Activated CD8-positive, alpha-beta memory T cell treated with anti-CD3 and anti-CD28 coated beads, Interleukin-2, amount 10 ng/mL, durations not matched to agents 7 days and 5 days (primary cell): ENCODE data around the gene MYH14. TPM values are rescaled to one million over a fixed set of nuclear protein-coding genes. Genes with fewer than 3 reads are reported as not detected.

Source experiments
- ATAC-seq: fragments of 150-1000 bp; cut with Tn5 transposase; one replicate; pipeline ENCODE4 v1.10.0; 2021; ENCODE audit warnings: moderate library complexity
- CTCF ChIA-PET: fragments of 350-600 bp; sonication (Branson Sonifier 250); formaldehyde crosslinking; loops from one replicate; lab custom pipeline; 2021; ENCODE audit warnings: antibody characterized with exemption; lab: Charles Lee
- DNase-seq: peaks from one replicate; pipeline ENCODE4 v3.0.0-alpha.2; 2020
- H3K27ac Mint-ChIP-seq: one replicate; pipeline ENCODE4 v1.8.0; 2021; ENCODE audit warnings: mild to moderate bottlenecking, mixed read lengths
- H3K27me3 Mint-ChIP-seq: one replicate; pipeline ENCODE4 v1.8.0; 2021; ENCODE audit warnings: mixed read lengths
- H3K36me3 Mint-ChIP-seq: one replicate; pipeline ENCODE4 v1.8.0; 2021; ENCODE audit warnings: mild to moderate bottlenecking, mixed read lengths
- H3K4me1 Mint-ChIP-seq: one replicate; pipeline ENCODE4 v1.8.0; 2021; ENCODE audit warnings: mixed read lengths
- H3K4me3 Mint-ChIP-seq: one replicate; pipeline ENCODE4 v1.8.0; 2021; ENCODE audit warnings: mild to moderate bottlenecking, moderate library complexity, mixed read lengths
- H3K9me3 Mint-ChIP-seq: one replicate; pipeline ENCODE4 v1.8.0; 2022; ENCODE audit warnings: low read depth, mixed read lengths
- total RNA-seq, 2 experiments: library from RNA; stranded (reverse); gene quantifications; one replicate each; pipeline ENCODE4 v1.2.3, GENCODE V29; 2021

The MYH14 gene
- total RNA-seq, 2 experiments from 2014 or later: not detected

DNA sequence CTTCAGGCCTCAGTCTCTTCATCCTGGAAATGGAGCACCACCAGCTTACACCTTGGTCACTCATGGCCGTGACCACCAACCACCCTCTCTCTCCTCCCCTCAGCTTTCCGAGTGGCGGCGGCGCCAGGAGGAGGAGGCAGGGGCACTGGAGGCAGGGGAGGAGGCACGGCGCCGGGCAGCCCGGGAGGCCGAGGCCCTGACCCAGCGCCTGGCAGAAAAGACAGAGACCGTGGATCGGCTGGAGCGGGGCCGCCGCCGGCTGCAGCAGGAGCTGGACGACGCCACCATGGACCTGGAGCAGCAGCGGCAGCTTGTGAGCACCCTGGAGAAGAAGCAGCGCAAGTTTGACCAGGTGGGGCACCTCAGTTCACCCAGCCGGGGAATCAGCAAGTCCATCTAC lies 78.1 kb downstream of the MYH14 start:
- no peak overlapping the region for H3K27ac Mint-ChIP-seq
- H3K27me3 Mint-ChIP-seq: no peaks in the 10 kb centered on the region
- CTCF ChIA-PET: no interaction called here
- peaks cover 4% of the 10 kb centered on the region for H3K9me3 Mint-ChIP-seq
- H3K4me1 Mint-ChIP-seq: no peaks in the 10 kb centered on the region
- ATAC-seq: no peak
- no peak for DNase-seq
- H3K36me3 Mint-ChIP-seq: peaks cover 1% of the 10 kb centered on the region
- no peak overlapping the region for H3K4me3 Mint-ChIP-seq

DNA sequence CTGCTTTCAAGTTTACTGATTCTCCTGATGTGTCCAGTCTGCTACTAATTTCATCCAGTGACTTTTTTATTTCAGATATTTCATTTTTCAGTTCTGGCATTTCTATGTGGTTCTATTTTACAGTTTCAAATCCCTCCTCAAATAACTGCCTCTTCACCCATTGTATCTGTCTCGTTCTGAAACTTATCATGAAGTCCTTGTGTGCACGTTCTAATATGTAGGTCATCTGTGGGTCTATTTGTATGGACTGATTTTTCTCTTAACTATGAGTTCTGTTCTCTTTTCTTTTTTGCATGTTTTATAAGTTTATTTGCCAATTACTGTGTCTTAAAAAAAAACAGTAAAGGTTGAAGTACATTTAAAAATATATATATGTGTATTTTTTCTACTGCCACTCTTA lies 82.4 kb downstream of the MYH14 start:
- H3K27ac Mint-ChIP-seq: no peak overlapping the region
- no peak for DNase-seq
- CTCF ChIA-PET: no interaction called here
- H3K36me3 Mint-ChIP-seq: peaks cover 1% of the 10 kb centered on the region
- H3K27me3 Mint-ChIP-seq: no peaks in the 10 kb centered on the region
- H3K9me3 Mint-ChIP-seq: peaks cover 6% of the 10 kb centered on the region
- no peaks in the 10 kb centered on the region for H3K4me1 Mint-ChIP-seq
- H3K4me3 Mint-ChIP-seq: no peak overlapping the region
- ATAC-seq: no peak

DNA sequence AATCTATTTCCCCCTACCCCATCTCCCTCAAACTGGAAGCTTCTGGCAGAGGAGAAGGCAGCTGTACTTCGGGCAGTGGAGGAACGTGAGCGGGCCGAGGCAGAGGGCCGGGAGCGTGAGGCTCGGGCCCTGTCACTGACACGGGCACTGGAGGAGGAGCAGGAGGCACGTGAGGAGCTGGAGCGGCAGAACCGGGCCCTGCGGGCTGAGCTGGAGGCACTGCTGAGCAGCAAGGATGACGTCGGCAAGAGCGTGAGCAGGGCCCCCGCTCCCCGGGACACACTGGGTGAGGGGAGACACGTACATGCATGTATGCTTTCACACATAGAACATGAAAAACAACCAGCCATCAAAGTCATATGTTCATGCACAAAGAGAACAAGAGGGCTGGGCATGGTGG lies 83.0 kb downstream of the MYH14 start:
- ATAC-seq: no peak
- no peaks in the 10 kb centered on the region for H3K4me1 Mint-ChIP-seq
- DNase-seq: no peak
- H3K9me3 Mint-ChIP-seq: peaks cover 6% of the 10 kb centered on the region
- peaks cover 1% of the 10 kb centered on the region for H3K36me3 Mint-ChIP-seq
- no peaks in the 10 kb centered on the region for H3K27me3 Mint-ChIP-seq
- no peak overlapping the region for H3K27ac Mint-ChIP-seq
- H3K4me3 Mint-ChIP-seq: no peak overlapping the region
- CTCF ChIA-PET: no interaction called here

DNA sequence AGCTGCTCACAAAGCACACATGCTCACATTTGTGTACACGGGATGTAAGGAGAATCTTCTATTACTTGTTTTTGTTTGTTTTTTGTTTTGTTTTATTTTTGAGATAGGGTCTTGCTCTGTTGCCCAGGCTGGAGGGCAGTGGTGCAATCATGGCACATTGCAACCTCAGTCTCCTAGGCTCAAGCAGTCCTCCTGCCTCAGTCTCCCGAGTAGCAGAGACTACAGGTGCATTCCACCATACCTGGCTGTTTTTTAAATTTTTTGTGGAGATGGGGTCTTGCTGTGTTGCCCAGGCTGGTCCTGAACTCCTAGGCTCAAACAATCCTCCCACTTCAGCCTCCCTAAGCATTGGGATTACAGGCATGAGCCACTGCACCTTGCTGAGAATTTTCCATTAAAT lies 83.9 kb downstream of the MYH14 start:
- H3K4me1 Mint-ChIP-seq: no peaks in the 10 kb centered on the region

DNA sequence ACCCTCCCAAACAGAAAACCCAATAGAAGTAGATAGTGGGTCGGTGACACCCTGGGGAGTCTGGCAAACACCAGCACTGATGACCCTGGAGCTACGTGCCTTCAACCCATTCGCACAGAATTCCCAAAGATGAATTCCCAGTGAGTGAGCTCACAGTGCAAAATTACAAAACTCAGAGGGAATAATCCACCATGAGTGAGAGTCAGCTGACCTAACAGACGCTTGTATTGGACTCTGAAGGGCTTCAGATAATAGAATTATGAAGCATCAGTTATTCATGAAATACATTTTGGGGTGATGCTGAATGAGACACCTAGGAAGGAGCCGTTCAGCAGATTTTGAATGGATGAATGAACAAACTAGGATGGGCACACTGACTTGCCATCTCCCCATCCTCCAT lies 85.5 kb downstream of the MYH14 start:
- DNase-seq: no peak
- H3K4me1 Mint-ChIP-seq: no peaks in the 10 kb centered on the region
- no peak overlapping the region for H3K4me3 Mint-ChIP-seq
- H3K27me3 Mint-ChIP-seq: no peaks in the 10 kb centered on the region
- H3K27ac Mint-ChIP-seq: no peak overlapping the region
- H3K36me3 Mint-ChIP-seq: peaks cover 1% of the 10 kb centered on the region
- no peak for ATAC-seq
- peaks cover 6% of the 10 kb centered on the region for H3K9me3 Mint-ChIP-seq
- CTCF ChIA-PET: no interaction called here

More for the DNA sequence above, 83.9 kb downstream of the MYH14 start:
- no peak for ATAC-seq
- no peak overlapping the region for H3K4me3 Mint-ChIP-seq
- H3K27me3 Mint-ChIP-seq: no peaks in the 10 kb centered on the region
- H3K36me3 Mint-ChIP-seq: peaks cover 1% of the 10 kb centered on the region
- H3K27ac Mint-ChIP-seq: no peak overlapping the region
- DNase-seq: no peak
- CTCF ChIA-PET: no interaction called here
- peaks cover 6% of the 10 kb centered on the region for H3K9me3 Mint-ChIP-seq

DNA sequence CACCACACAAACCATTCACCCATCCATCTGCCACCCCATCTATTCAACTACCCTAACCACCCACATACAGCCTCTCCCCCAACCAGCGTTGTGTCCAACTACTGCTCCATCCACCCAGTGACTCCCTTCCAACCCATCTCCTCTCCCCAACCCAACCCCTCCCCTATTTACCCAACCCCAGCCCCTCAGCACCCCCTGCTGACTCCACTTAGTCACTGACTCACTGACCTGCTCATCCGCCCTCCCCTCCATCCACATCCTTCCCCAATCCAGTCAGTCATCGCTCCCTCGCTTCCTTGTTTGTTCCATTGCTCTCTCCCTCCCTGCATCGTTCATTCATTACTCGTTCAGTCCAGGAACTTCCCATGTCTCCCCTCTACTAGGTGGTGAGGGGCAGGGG lies 86.6 kb downstream of the MYH14 start:
- Mint-ChIP-seq H3K4me1 (no peaks in the 10 kb centered on the region), H3K36me3 (peaks cover 1% of the 10 kb centered on the region), H3K4me3 (no peak overlapping the region), H3K9me3 (peaks cover 6% of the 10 kb centered on the region), H3K27me3 (no peaks in the 10 kb centered on the region), H3K27ac (no peak overlapping the region)
- CTCF ChIA-PET: no interaction called here
- DNase-seq: no peak
- no peak for ATAC-seq

DNA sequence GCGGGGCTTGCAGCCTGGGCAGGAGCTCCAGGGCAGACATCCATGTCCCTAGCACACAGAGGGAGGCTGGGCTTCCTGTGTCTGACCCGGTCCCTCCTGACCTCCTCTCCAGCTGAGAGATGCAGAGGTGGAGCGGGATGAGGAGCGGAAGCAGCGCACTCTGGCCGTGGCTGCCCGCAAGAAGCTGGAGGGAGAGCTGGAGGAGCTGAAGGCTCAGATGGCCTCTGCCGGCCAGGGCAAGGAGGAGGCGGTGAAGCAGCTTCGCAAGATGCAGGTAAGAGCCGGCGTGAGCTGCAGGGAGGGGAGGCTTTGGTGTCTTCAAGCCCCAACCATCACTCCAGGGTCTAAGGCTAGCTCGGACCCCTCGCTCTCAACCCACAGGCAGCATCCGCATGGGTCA lies 87.4 kb downstream of the MYH14 start:
- H3K36me3 Mint-ChIP-seq: no peaks in the 10 kb centered on the region
- H3K27ac Mint-ChIP-seq: no peak overlapping the region
- DNase-seq: no peak
- H3K27me3 Mint-ChIP-seq: no peaks in the 10 kb centered on the region
- no peak for ATAC-seq
- H3K4me3 Mint-ChIP-seq: no peak overlapping the region
- H3K4me1 Mint-ChIP-seq: no peaks in the 10 kb centered on the region
- CTCF ChIA-PET: no interaction called here
- peaks cover 4% of the 10 kb centered on the region for H3K9me3 Mint-ChIP-seq

DNA sequence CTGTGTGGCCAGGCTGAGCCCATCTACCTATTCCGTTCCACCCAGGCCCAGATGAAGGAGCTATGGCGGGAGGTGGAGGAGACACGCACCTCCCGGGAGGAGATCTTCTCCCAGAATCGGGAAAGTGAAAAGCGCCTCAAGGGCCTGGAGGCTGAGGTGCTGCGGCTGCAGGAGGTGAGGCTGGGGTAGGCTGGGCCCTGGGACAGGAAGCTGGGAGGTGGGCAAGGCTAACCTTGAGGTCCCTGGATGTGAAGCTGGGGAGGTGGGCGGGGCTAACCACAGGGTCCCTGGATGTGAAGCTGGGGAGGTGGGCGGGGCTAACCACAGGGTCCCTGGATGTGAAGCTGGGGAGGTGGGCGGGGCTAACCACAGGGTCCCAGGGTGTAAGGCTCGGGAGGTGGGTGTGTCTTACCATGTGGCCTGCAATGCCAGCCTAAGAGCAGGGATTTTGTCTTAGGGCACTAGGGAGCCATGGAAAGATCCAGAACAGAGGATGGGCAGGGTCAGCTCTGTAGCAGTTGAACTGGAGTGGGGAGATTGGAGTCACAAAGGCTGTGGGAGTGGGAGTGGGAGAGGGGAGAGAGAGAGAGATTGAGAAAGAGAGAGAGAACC lies 88.9 kb downstream of the MYH14 start:
- CTCF ChIA-PET: no interaction called here
- Mint-ChIP-seq H3K27ac (no peak overlapping the region), H3K27me3 (no peaks in the 10 kb centered on the region), H3K4me3 (no peak overlapping the region), H3K9me3 (peaks cover 2% of the 10 kb centered on the region), H3K4me1 (no peaks in the 10 kb centered on the region), H3K36me3 (no peaks in the 10 kb centered on the region)
- no peak for ATAC-seq
- DNase-seq: no peak

DNA sequence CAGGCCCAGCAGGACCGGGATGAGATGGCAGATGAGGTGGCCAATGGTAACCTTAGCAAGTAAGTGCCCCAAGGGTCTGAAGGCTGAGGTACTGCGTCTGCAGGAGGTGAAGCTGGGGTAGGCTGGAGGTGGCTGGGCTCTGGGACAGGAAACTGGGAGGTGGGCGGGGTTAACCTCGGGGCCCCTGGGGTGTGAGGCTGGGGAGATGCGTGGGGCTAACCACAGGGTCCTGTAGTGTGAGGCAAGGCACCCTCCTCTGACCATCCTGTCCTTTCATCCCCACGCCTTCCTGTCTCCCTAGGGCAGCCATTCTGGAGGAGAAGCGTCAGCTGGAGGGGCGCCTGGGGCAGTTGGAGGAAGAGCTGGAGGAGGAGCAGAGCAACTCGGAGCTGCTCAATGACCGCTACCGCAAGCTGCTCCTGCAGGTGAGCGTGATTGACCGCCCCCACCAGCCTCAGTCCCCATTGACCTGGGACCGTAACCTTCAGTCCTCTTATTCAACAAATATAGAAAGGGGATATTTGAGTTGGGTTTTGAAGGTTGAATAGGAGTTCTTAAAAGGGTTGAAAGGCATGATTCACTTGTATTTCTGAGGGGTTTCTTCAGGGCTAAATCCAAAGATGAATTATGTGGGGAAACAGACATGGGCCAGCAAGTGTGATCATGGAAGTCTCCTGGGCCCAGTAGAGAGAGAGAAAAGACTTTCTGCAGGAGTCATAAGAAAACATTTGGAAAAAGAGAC lies 90.0 kb downstream of the MYH14 start:
- Mint-ChIP-seq H3K4me3 (no peak overlapping the region), H3K36me3 (no peaks in the 10 kb centered on the region), H3K9me3 (no peaks in the 10 kb centered on the region), H3K4me1 (no peaks in the 10 kb centered on the region), H3K27me3 (no peaks in the 10 kb centered on the region), H3K27ac (no peak overlapping the region)
- no peak for ATAC-seq
- DNase-seq: no peak
- CTCF ChIA-PET: no interaction called here

DNA sequence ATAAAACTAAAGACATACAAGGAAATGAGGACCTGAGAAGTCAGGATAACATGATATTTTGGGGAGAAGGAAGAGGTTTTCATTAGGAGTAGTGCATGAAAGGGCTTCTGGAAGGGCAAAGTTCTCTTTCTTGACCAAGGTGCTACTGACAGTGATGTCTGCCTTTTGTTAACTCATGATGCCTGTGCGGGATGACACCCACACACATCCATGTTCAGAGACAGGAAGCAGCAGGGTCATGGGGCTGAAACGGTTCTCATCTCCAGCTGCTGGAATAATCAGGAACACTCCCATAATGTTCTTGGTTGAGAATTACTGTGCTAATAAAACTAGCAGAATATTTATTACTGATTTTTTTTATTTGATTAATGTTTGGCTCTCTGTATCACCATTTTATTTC lies 96.6 kb downstream of the MYH14 start:
- Mint-ChIP-seq H3K4me1 (peaks cover 6% of the 10 kb centered on the region), H3K27ac (no peak overlapping the region), H3K36me3 (no peaks in the 10 kb centered on the region), H3K9me3 (no peaks in the 10 kb centered on the region), H3K4me3 (no peak overlapping the region), H3K27me3 (peaks cover 7% of the 10 kb centered on the region)
- CTCF ChIA-PET: no interaction called here
- DNase-seq (no peak), ATAC-seq (no peak)

DNA sequence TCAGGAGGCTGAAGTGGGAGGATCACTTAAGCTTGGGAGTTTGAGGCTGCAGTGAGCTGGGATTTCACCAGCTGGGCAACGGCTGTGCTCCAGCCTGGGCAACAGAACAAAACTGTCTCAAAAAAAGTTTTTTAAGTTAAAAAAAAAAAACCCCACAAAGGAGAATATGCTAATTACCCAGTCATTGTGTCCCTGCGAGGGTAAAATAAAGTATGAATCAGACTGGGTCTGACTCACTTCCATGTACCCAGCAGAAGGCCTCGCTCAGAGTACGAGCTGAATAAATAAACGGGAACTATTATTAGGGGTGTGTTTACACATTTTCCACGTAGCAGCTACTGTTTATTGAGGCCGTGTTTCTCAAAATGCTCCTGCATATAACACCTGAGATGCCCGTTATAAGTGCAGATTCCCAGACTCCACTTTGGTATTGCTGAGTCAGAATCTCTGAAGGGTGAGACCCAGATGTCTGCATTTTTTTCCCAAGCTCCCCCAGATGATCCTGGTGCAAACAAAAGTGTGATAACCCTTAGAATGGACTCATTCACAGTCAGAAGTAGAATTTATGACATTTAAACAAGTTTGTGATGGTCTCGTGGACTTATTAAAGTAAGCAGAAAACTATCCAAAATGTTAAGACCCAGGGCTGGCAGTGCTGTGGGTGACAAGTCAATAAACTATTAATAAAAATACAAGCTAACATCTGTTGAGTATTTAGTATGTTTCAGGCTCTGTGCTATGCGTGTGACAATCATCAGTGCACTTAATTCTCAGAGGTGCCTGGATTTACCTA lies 97.6 kb downstream of the MYH14 start:
- no peaks in the 10 kb centered on the region for H3K9me3 Mint-ChIP-seq
- H3K36me3 Mint-ChIP-seq: no peaks in the 10 kb centered on the region
- CTCF ChIA-PET: no interaction called here
- DNase-seq (no peak), ATAC-seq (peak; percentile 64)
- peaks cover 6% of the 10 kb centered on the region for H3K4me1 Mint-ChIP-seq
- no peak overlapping the region for H3K27ac Mint-ChIP-seq
- peaks cover 7% of the 10 kb centered on the region for H3K27me3 Mint-ChIP-seq
- no peak overlapping the region for H3K4me3 Mint-ChIP-seq

DNA sequence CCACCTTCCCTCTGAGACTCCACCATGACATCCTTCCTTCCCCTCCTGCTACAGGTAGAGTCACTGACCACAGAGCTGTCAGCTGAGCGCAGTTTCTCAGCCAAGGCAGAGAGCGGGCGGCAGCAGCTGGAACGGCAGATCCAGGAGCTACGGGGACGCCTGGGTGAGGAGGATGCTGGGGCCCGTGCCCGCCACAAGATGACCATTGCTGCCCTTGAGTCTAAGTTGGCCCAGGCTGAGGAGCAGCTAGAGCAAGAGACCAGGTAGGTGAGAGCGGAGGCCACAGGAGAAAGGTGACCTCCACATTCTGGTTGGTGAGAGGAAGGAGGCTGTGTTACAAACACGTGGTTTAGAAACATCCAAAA lies 98.2 kb downstream of the MYH14 start:
- Mint-ChIP-seq H3K4me3 (no peak overlapping the region), H3K27ac (no peak overlapping the region), H3K27me3 (peaks cover 7% of the 10 kb centered on the region), H3K9me3 (no peaks in the 10 kb centered on the region), H3K4me1 (peaks cover 6% of the 10 kb centered on the region), H3K36me3 (no peaks in the 10 kb centered on the region)
- ATAC-seq: no peak
- DNase-seq: no peak
- CTCF ChIA-PET: no interaction called here

DNA sequence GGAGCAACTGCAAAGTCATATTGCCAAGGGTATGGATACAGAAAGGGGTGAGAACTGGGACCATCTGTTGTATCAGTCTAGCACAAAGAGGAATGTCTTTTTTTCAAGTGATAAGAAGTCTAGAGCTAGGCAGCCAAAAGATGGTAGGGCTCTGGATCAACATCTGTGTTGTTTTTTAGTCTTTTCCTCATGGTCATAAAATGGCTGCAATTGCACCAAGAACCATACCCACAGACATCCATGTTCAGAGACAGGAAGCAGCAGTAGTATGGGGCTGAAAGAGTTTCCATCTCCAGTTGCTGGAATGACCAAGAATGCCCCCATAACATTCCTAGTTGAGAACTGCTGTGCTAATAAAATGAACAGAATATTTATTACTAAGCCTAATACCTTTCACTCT lies 100.1 kb downstream of the MYH14 start:
- H3K9me3 Mint-ChIP-seq: no peaks in the 10 kb centered on the region
- peaks cover 13% of the 10 kb centered on the region for H3K27me3 Mint-ChIP-seq
- ATAC-seq (no peak), DNase-seq (no peak)
- CTCF ChIA-PET: no interaction called here
- no peaks in the 10 kb centered on the region for H3K36me3 Mint-ChIP-seq
- no peak overlapping the region for H3K27ac Mint-ChIP-seq
- H3K4me3 Mint-ChIP-seq: no peak overlapping the region
- H3K4me1 Mint-ChIP-seq: peaks cover 6% of the 10 kb centered on the region

DNA sequence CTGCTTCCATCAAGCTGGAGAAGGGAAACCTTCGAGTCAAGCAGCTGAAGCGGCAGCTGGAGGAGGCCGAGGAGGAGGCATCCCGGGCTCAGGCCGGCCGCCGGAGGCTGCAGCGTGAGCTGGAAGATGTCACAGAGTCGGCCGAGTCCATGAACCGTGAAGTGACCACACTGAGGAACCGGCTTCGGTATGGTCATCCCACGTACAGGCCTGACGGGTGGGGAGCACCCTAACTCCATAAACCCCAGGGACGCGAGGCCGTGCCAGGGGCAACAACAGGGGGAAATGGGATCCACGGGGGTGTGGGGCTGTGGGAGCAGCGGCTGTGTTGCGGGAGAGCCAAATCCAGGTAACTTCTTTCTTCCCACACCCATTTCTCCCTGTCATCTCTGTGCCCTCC lies 105.6 kb downstream of the MYH14 start:
- Mint-ChIP-seq H3K27me3 (peaks cover 44% of the 10 kb centered on the region), H3K9me3 (no peaks in the 10 kb centered on the region), H3K4me1 (no peaks in the 10 kb centered on the region), H3K4me3 (no peak overlapping the region), H3K36me3 (no peaks in the 10 kb centered on the region), H3K27ac (no peak overlapping the region)
- CTCF ChIA-PET: no interaction called here
- DNase-seq (no peak), ATAC-seq (no peak)
